ENCODE data around the gene MYT1.
"Not testable (repeated sequence)": the region's sequence is repeated elsewhere in the genome, so short reads cannot be mapped to it uniquely, and the experiment has no call there.

Gene MYT1

DNA sequence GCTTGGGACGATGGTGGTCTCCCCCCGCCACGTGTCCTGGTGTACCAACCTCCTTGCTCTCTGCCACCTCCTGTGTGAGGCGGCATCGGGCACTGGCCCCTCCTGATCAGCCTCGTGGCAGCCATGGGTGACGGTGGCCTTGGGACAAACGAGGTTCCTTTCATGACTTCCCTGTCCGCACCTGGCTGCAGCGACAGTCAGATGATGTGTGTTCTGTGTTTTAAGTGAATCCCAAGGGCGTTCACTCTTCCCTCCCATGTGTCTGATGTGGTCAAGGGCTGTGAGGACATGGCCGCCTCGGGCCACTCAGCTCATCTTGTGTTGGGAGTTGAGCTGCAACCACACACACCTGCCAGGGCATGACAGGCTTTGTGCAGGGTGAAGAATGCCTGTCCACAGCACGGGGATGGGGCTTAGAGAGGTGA, 60.9 kb downstream of the MYT1 start:
- peaks cover 22% of the 10 kb centered on the region for H3K4me1 Mint-ChIP-seq
- no peak for DNase-seq
- H3K9me3 Mint-ChIP-seq = no peaks in the 10 kb centered on the region
- peaks cover 19% of the 10 kb centered on the region for H3K27me3 Mint-ChIP-seq
- CTCF ChIA-PET = interaction anchor here (0.9 kb wide), 1 partner anchor 30 kb away, joined by 3 read pairs; the partner anchor contains the start of gene PCMTD2
- H3K4me3 Mint-ChIP-seq = no peak overlapping the region
- H3K27ac Mint-ChIP-seq = no peak overlapping the region
- H3K36me3 Mint-ChIP-seq = no peaks in the 10 kb centered on the region

DNA sequence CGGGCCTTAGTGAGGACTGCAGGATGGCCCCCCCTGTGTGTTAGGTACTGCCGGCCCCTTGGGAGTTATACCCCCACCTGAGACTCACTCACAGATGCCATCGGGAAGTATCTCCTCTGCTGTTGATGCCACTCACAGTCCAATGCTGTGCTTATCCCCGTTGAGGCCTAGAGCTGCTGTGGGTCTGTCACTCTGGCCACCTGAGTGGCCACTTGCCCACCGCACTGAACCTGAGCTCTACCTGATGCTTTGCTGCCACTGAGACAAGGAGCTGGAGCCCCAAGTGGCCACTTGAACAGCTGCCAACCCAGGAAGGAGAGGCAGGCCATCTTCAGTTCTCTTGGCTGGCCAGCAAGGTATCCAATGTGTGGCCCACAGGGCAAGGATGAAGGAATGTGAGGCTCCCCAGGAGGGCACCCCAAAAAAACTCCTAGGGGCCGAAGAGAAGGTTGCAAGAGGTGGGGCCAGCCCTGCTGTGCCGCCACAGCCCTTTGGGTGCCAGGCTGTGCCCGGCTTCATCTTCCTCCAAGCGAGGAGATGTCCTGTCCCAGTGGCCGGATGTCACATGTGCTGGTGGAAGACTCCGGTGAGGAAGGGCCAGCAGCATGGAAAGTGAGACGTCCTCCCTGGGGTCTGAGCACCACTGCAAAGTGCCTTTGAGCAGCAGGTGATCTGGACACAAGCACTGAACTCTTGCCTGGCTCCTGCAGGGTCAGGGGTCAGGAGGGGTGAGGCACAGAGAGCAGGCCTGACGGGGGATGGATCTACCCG, 61.8 kb downstream of the MYT1 start:
- CTCF ChIA-PET = no interaction called here
- H3K27me3 Mint-ChIP-seq = peaks cover 19% of the 10 kb centered on the region
- H3K4me3 Mint-ChIP-seq = no peak overlapping the region
- H3K9me3 Mint-ChIP-seq = no peaks in the 10 kb centered on the region
- no peak overlapping the region for H3K27ac Mint-ChIP-seq
- H3K36me3 Mint-ChIP-seq = no peaks in the 10 kb centered on the region
- DNase-seq = no peak
- peaks cover 22% of the 10 kb centered on the region for H3K4me1 Mint-ChIP-seq

DNA sequence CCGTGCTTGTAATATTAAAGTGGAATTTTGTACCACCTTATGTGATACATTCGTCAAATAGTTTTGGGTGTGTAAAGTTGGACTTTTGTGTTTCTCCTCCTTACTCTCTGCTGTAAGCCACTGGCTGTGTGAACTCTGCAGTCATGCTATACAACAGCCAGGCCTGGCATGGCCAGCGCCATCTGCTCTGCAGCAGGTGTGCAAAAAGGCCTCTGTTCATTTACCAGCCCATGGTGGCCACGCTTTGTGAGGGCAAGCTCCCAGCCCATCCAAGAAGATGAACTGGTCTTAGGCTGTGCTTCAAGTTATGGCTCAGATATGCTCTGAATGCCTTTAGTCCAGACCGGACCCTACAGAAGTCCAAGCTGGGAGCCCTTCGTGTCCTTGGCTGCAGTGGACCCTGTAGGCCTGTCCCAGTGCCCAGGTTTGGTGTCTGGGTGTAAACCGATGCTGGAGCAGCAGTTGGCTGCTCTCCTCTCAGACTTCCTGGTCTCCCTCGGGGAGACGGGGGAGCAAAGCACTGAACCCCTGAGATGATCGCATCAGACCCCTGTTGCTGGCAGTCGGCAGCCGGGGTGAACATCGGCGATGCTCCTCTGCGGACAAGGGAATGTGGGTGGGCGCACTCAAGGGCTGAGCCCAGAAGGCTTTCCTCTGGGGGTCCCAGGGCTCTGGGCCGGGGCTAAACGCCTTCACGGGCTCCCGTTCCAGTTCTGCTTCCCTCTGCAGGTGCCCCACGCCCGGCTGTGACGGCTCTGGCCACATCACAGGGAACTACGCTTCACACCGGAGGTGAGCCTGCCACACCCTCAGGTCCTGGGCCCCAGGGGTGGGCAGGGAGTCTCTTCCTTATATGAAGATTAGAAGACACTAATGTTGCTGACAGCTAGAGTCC, 62.7 kb downstream of the MYT1 start:
- Mint-ChIP-seq H3K4me3 (no peak overlapping the region), H3K9me3 (no peaks in the 10 kb centered on the region), H3K27me3 (peaks cover 16% of the 10 kb centered on the region), H3K27ac (peak overlapping the region; percentile 49), H3K36me3 (no peaks in the 10 kb centered on the region), H3K4me1 (peaks cover 22% of the 10 kb centered on the region)
- CTCF ChIA-PET = no interaction called here
- peak; percentile 51 for DNase-seq

DNA sequence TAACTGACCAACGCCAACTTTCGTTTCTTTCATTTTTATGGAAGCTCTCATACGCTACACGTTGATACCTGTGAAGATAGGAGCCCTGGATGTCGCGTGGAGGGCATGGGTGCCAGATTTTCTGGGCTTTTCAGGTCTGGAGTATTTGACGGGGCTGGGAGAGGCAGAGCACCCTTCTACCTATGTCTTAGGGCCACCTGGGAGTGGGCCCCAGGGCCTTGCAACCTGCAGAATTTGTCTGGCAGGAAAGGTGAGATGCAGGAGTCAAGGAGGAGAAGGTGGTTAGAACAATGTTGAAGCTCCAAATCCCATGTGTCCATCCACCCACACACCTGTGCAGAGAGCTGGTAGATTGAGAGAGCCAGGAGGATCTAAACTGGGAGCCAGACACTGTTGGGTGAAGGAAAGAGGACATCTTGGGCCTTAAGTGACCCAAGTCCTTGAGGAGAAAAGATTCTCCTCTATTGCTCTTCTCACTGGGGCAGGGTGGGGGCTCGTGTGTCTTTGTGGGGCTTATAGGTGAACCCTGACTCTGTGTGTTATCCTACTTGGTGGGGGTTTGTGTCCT, 63.9 kb downstream of the MYT1 start:
- CTCF ChIA-PET = no interaction called here
- peaks cover 11% of the 10 kb centered on the region for H3K27me3 Mint-ChIP-seq
- DNase-seq = no peak
- peaks cover 22% of the 10 kb centered on the region for H3K4me1 Mint-ChIP-seq
- H3K9me3 Mint-ChIP-seq = no peaks in the 10 kb centered on the region
- H3K36me3 Mint-ChIP-seq = no peaks in the 10 kb centered on the region
- H3K4me3 Mint-ChIP-seq = no peak overlapping the region
- H3K27ac Mint-ChIP-seq = no peak overlapping the region

DNA sequence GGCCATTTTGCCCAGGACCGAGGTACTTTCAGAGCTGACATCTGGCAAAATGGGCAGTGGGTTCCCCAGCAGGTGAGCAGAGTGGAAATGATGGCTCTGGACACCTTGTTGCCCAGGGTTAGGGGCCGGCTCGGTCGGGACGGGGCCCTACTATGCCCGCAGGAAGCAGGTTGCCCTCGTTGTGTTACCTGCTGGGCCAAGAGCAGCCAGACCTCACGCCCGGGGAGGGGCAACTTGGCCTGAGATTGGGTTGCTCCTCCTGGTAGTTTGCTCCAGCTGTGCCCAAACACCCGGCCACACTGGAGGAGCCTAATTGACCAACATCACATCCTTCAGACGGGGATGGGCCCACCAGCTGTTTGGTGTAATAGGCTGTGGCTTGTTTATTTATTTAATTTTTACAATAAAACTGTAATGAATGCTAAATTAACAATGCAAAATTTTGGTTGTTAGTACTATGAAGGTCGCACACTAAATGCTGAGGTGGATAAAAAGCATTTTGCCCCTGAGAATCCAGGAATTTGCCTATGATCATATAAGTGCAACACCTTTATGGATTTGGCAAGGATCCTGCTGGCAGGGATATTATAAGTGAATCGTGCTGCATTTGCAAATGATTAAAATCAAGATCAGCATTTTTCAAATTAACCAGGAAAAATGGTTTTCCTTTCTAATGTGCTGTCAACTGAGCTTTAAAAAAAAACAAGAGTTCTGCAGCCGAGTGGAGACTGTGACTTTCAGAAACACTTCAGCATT, 64.7 kb downstream of the MYT1 start:
- Mint-ChIP-seq H3K4me1 (peaks cover 27% of the 10 kb centered on the region), H3K4me3 (no peak overlapping the region), H3K27me3 (peaks cover 9% of the 10 kb centered on the region), H3K36me3 (no peaks in the 10 kb centered on the region), H3K9me3 (peaks cover 7% of the 10 kb centered on the region), H3K27ac (no peak overlapping the region)
- CTCF ChIA-PET = no interaction called here
- no peak for DNase-seq

DNA sequence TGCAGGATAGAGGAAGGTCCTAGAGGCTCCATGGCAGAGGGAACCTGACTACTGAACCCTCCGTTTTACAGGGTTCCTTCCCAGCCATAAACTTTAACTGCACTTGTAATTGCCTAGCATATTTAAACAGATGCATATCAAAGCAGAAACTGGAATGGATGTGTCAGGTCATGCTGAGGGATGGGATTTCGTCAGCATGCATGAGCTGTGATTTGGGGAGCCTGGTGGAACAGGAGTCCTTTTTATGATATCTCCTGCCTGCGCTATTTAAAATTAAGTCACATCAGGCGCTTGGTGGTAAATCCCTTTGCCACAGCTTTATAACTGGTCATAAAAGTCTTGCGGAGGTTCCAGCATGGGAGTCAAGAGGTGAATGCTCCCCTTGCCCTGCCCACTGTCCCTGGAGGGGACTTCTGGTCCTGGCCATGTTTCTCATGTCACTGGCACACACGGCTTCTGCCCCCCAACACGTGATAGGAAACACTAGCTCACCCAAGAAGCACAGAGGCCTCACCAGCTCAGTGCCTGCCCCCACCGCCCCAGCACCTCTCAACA, 65.3 kb downstream of the MYT1 start:
- DNase-seq = no peak
- CTCF ChIA-PET = no interaction called here
- Mint-ChIP-seq H3K4me3 (no peak overlapping the region), H3K4me1 (peaks cover 24% of the 10 kb centered on the region), H3K27me3 (peaks cover 9% of the 10 kb centered on the region), H3K9me3 (peaks cover 9% of the 10 kb centered on the region), H3K36me3 (no peaks in the 10 kb centered on the region), H3K27ac (no peak overlapping the region)

- H3K36me3 Mint-ChIP-seq = no peaks in the 10 kb centered on the region
- DNase-seq = no peak
- no peak overlapping the region for H3K4me3 Mint-ChIP-seq
- H3K27me3 Mint-ChIP-seq = peaks cover 9% of the 10 kb centered on the region
- no peak overlapping the region for H3K27ac Mint-ChIP-seq
- CTCF ChIA-PET = no interaction called here
- H3K4me1 Mint-ChIP-seq = peaks cover 23% of the 10 kb centered on the region
- peaks cover 9% of the 10 kb centered on the region for H3K9me3 Mint-ChIP-seq
Observed at GRCh38 chr20:64230461-64231145, 66.4 kb downstream of the MYT1 start.

DNA sequence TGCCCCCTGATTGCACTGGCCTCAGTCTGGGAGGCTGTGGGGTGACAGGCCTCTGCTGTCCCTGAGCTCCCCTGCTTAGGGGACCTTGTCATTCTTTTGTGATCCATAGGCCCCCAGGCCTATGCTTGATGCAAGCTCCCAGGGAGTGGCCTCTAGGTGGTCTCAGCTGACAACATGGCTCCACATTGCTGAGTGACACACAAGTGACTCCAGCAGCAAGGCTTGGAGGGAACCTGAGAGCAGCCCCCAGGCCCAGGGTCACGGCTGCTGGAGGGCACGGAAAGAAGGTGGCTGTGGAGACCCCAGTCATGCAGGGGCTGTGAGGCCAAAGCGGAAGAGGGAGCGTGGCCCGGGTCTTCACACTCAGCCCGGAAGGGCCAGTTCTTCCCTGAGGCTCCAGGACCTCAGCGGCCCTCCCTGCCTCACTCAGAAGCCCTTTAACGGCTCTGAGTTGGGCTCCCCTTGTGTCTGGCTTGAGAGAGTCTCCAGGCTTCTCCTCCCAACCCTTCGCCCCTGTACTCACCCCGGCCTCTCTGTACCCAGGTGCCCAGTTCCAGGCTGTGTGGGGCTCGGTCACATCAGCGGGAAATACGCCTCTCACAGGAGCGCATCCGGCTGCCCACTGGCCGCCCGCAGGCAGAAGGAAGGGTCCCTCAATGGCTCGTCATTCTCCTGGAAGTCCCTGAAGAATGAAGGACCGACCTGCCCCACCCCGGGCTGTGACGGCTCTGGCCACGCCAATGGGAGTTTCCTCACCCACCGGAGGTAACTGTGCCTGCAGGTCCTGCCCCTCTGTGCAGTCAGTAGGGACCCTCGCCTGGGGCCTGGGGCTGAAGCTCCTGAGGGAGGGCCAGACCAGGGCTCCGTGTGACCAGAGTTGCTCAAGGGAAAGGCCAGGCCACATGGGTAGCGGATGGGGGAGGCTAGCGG, 67.6 kb downstream of the MYT1 start:
- no peak overlapping the region for H3K4me3 Mint-ChIP-seq

DNA sequence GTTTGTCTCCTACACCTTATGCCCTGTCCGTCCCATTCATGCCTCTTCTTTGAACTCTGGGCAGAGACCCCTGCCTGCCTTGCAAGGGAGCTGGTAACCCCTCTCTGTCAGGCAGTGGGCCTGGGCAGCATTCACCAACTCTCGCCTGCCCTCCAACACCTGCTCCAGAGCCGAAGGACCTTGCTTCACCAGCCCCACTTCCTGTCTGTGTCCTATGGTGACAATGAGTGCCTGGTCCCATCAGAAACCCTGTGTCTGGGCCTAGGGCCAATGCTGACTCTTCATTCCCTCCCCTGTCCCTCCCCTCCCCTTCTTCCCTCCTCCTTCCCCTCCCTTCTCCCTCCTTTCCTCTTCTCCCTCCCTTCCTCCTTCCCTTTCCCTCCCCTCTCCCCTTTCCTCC, 68.5 kb downstream of the MYT1 start:
- CTCF ChIA-PET = no interaction called here
- Mint-ChIP-seq H3K4me3 (no peak overlapping the region), H3K9me3 (peaks cover 9% of the 10 kb centered on the region), H3K27me3 (peaks cover 4% of the 10 kb centered on the region), H3K4me1 (peaks cover 11% of the 10 kb centered on the region), H3K27ac (no peak overlapping the region), H3K36me3 (no peaks in the 10 kb centered on the region)
- no peak for DNase-seq

More for the DNA sequence above, 67.6 kb downstream of the MYT1 start:
- CTCF ChIA-PET = no interaction called here
- Mint-ChIP-seq H3K27ac (no peak overlapping the region), H3K27me3 (peaks cover 4% of the 10 kb centered on the region), H3K4me1 (peaks cover 17% of the 10 kb centered on the region), H3K36me3 (no peaks in the 10 kb centered on the region), H3K9me3 (peaks cover 9% of the 10 kb centered on the region)
- no peak for DNase-seq

DNA sequence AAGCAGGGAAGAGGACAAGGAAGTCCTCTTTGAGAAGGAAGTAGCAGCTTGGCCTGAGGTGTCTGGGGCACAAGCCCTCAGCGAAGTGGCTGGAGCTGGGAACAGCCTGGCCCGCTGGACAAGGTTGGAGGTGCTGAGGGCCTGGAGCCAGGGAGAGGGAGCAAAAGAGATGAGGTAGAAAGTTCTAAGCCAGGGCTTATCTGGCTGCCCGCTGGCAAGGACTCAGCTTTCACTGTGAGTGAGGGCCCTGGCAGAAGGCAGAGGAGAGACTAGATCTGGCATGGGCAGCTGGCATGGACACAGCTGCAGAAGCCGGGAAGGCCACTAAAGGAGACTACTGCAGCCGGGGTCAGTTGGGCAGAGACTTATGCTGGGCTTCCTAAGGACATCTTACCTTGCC, 69.5 kb downstream of the MYT1 start:
- peaks cover 9% of the 10 kb centered on the region for H3K9me3 Mint-ChIP-seq
- H3K4me3 Mint-ChIP-seq = no peak overlapping the region
- DNase-seq = no peak
- H3K36me3 Mint-ChIP-seq = no peaks in the 10 kb centered on the region
- H3K4me1 Mint-ChIP-seq = peaks cover 5% of the 10 kb centered on the region
- H3K27ac Mint-ChIP-seq = peak overlapping the region; percentile 72
- CTCF ChIA-PET = no interaction called here
- peaks cover 1% of the 10 kb centered on the region for H3K27me3 Mint-ChIP-seq

DNA sequence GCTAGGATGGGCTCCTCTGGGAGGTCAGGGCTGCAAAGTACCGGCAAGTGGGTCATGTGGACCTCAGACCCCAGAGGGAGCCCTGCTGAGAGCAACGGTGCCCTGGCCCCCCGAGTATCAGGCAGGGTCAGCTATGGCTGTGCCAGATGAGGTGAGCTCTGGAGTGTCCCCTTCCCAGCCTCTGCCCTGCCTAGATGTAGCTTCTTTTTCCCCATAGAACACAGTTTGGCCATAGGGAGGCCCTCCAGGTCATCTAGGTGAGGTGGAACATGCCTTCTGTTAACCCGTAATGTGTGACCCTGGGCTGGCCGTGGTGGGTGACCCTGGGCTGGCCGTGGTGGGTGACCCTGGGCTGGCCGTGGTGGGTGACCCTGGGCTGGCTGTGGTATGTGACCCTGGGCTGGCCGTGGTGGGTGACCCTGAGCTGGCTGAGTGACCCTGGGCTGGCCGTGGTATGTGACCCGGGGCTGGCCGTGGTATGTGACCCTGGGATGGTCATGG, 70.1 kb downstream of the MYT1 start:
- no peak overlapping the region for H3K4me3 Mint-ChIP-seq
- peaks cover 9% of the 10 kb centered on the region for H3K9me3 Mint-ChIP-seq
- H3K27ac Mint-ChIP-seq = no peak overlapping the region
- peaks cover 5% of the 10 kb centered on the region for H3K4me1 Mint-ChIP-seq
- H3K36me3 Mint-ChIP-seq = no peaks in the 10 kb centered on the region
- CTCF ChIA-PET = no interaction called here
- H3K27me3 Mint-ChIP-seq = peaks cover under 1% of the 10 kb centered on the region
- DNase-seq = no peak

- H3K4me3 Mint-ChIP-seq, H3K4me1 Mint-ChIP-seq, H3K27me3 Mint-ChIP-seq, CTCF ChIA-PET, H3K27ac Mint-ChIP-seq, DNase-seq, H3K36me3 Mint-ChIP-seq, H3K9me3 Mint-ChIP-seq: not testable (repeated sequence)
Observed at GRCh38 chr20:64234921-64235565, 70.8 kb downstream of the MYT1 start.
